SK-N-SH (cell line): ENCODE measurements around the gene ACAP2. TPM values are rescaled to one million over a fixed set of nuclear protein-coding genes. Genes with fewer than 3 reads are reported as not detected.

ENCODE experiments used
- CTCF ChIA-PET: fragments of 300-600, 350-600 bp; formaldehyde crosslinking; extraction: SDS; loops from one replicate; lab custom pipeline; 2021; lab: Yijun Ruan, JAX
- POLR2A ChIA-PET: fragments of 350-600 bp; sonication (Branson Sonifier 250); formaldehyde crosslinking; extraction: SDS; loops from one replicate; lab custom pipeline; 2020; ENCODE audit warnings: antibody characterized with exemption, inconsistent platforms; lab: Yijun Ruan, JAX
- DNase-seq: peaks from one replicate; pipeline ENCODE4 v3.0.0; 2012
- H2AFZ ChIP-seq: fragments of 200-600 bp; sonication (generic); 2 replicates; pipeline ENCODE4 v1.8.1; 2016; ENCODE audit warnings: antibody characterized with exemption, mild to moderate bottlenecking, low read depth
- H3F3A ChIP-seq: fragments of 200-600 bp; sonication (generic); replicated peaks from 2 replicates; pipeline ENCODE3; 2016; ENCODE audit warnings: antibody characterized with exemption, mild to moderate bottlenecking; ENCODE audit not compliant: insufficient read depth
- H3K27ac ChIP-seq, 2 experiments: fragments of 200-500 bp in 1 of 2; fragments of 200-600 bp in 1 of 2; sonication (Bioruptor generic) in 1 of 2; sonication (generic), shearing (Covaris generic) in 1 of 2; 2 replicates each; pipeline versions ENCODE4 v1.5.1 to v1.6.1; 2014 to 2016; ENCODE audit warnings: low read depth in 2 of 2, inconsistent platforms in 1 of 2, low read length in 1 of 2, mild to moderate bottlenecking in 1 of 2, mixed read lengths in 1 of 2
- H3K27me3 ChIP-seq: fragments of 200-600 bp; sonication (generic), shearing (Covaris generic); 2 replicates; pipeline ENCODE4 v1.6.1; 2016; ENCODE audit warnings: mixed run types; ENCODE audit not compliant: insufficient read depth
- H3K36me3 ChIP-seq, 2 experiments: fragments of 200-500 bp in 1 of 2; fragments of 200-600 bp in 1 of 2; sonication (Bioruptor generic) in 1 of 2; sonication (generic) in 1 of 2; replicated peaks in 1 of 2; 2 replicates each; pipeline versions ENCODE3 to v1.5.1; 2014 to 2016; ENCODE audit warnings: low read length in 1 of 2, mild to moderate bottlenecking in 1 of 2; ENCODE audit not compliant: insufficient read depth in 2 of 2, control insufficient read depth in 1 of 2
- H3K4me1 ChIP-seq, 2 experiments: fragments of 200-500 bp in 1 of 2; fragments of 200-600 bp in 1 of 2; sonication (Bioruptor generic) in 1 of 2; sonication (generic), shearing (Covaris generic) in 1 of 2; 2 replicates each; pipeline versions ENCODE4 v1.5.1 to v1.6.1; 2014 to 2016; ENCODE audit warnings: low read depth in 1 of 2, low read length in 1 of 2, mixed run types in 1 of 2; ENCODE audit not compliant: insufficient read depth in 2 of 2, control insufficient read depth in 1 of 2
- H3K4me2 ChIP-seq: fragments of 200-600 bp; sonication (generic), shearing (Covaris generic); 2 replicates; pipeline ENCODE4 v1.6.1; 2017; ENCODE audit warnings: mixed run types
- H3K4me3 ChIP-seq, 2 experiments: fragments of 200-500 bp in 1 of 2; fragments of 200-600 bp in 1 of 2; sonication (Bioruptor generic) in 1 of 2; sonication (generic), shearing (Covaris generic) in 1 of 2; 2 replicates each; pipeline versions ENCODE4 v1.5.1 to v1.8.1; 2014 to 2016; ENCODE audit warnings: low read depth in 2 of 2, inconsistent platforms in 1 of 2, low read length in 1 of 2, mild to moderate bottlenecking in 1 of 2, mixed read lengths in 1 of 2, moderate library complexity in 1 of 2
- H3K79me2 ChIP-seq: fragments of 200-600 bp; sonication (generic); 2 replicates; pipeline ENCODE4 v1.8.1; 2017; ENCODE audit warnings: mild to moderate bottlenecking; ENCODE audit not compliant: insufficient read depth
- H3K9ac ChIP-seq: fragments of 200-600 bp; sonication (generic); 2 replicates; pipeline ENCODE4 v1.6.1; 2017; ENCODE audit warnings: mixed run types
- H3K9me2 ChIP-seq: fragments of 200-600 bp; sonication (generic); 2 replicates; pipeline ENCODE4 v1.6.1; 2017; ENCODE audit warnings: mixed run types
- H3K9me3 ChIP-seq: fragments of 200-600 bp; sonication (generic); 2 replicates; pipeline ENCODE4 v1.6.1; 2017; ENCODE audit warnings: mixed run types, mild to moderate bottlenecking, moderate library complexity
- H4K20me1 ChIP-seq: fragments of 200-600 bp; sonication (generic); 2 replicates; pipeline ENCODE4 v1.6.1; 2017; ENCODE audit warnings: mild to moderate bottlenecking, mixed run types; ENCODE audit not compliant: insufficient read depth
- CHD2 ChIP-seq: fragments of 150-350 bp; IDR thresholded peaks from 2 replicates; pipeline ENCODE4 v1.6.1; 2018; ENCODE audit warnings: low read length; ENCODE audit not compliant: partially characterized antibody
- CTCF ChIP-seq: fragments of 200-600 bp; sonication (generic); IDR thresholded peaks from 2 replicates; pipeline ENCODE4 v1.6.1; 2017; ENCODE audit warnings: antibody characterized with exemption, mild to moderate bottlenecking, moderate library complexity
- FOSL2 ChIP-seq: IDR thresholded peaks from 2 replicates; pipeline ENCODE4 v1.4.0; 2012; ENCODE audit warnings: low read depth, mild to moderate bottlenecking, moderate library complexity, borderline replicate concordance
- FOXJ3 ChIP-seq: sonication (generic); formaldehyde crosslinking; IDR thresholded peaks from 2 replicates; pipeline ENCODE4 v1.5.1; 2020; ENCODE audit warnings: mild to moderate bottlenecking, missing genetic modification reagents
- FOXM1 ChIP-seq: IDR thresholded peaks from 2 replicates; pipeline ENCODE4 v1.4.0; 2012; ENCODE audit warnings: low read depth, mild to moderate bottlenecking
- MAX ChIP-seq: IDR thresholded peaks from 2 replicates; pipeline ENCODE4 v1.4.0; 2012; ENCODE audit warnings: low read depth
- MXI1 ChIP-seq: IDR thresholded peaks from 2 replicates; pipeline ENCODE4 v1.6.1; 2012; ENCODE audit warnings: mild to moderate bottlenecking, low read depth, low read length, improper control_type of control experiment
- PBX3 ChIP-seq: IDR thresholded peaks from 2 replicates; pipeline ENCODE4; 2012
- RAD21 ChIP-seq: IDR thresholded peaks from 2 replicates; pipeline ENCODE4 v1.6.1; 2012; ENCODE audit warnings: mild to moderate bottlenecking, low read length
- REST ChIP-seq: IDR thresholded peaks from 2 replicates; pipeline ENCODE4 v1.6.1; 2012; ENCODE audit warnings: mild to moderate bottlenecking, low read depth, low read length, moderate library complexity
- RXRA ChIP-seq: IDR thresholded peaks from 2 replicates; pipeline ENCODE4 v1.4.0; 2012; ENCODE audit warnings: low read depth, mild to moderate bottlenecking, borderline replicate concordance
- USF1 ChIP-seq: IDR thresholded peaks from 2 replicates; pipeline ENCODE4 v1.4.0; 2012; ENCODE audit warnings: low read depth, borderline replicate concordance
- ZBTB33 ChIP-seq: IDR thresholded peaks from 2 replicates; pipeline ENCODE4 v1.4.0; 2012; ENCODE audit warnings: low read depth, borderline replicate concordance
- WGBS: methylation state at CpG from one replicate; pipeline ENCODE4 v1.1.6; 2017; ENCODE audit warnings: low lambda C conversion rate; 5-methylcytosine and 5-hydroxymethylcytosine counted together
- polyA plus RNA-seq, 3 experiments: library from polyadenylated mRNA; depleted of rRNA; stranded (reverse); fragments of >200 nt; gene quantifications; 2 replicates each; pipeline ENCODE4 v1.2.3, GENCODE V29; 2012

Gene ACAP2
- polyA plus RNA-seq, 1 of the 3 experiments (the other 2 are of a cell fraction), result 6.8 TPM

- H3K4me3 ChIP-seq, result no peak overlapping the region
- CTCF ChIA-PET, result interaction anchor here (0.8 to 3.6 kb wide), 6 partner anchors 14 to 135 kb away, joined by 3 to 16 read pairs (median 4); partner anchors contain the start of gene XXYLT1
Measured at GRCh38 chr3:195241592-195242355, 201.0 kb downstream of the ACAP2 start.

GRCh38 chr3:195240939-195241338, 201.9 kb downstream of the ACAP2 start:
- no peak for DNase-seq
- Histone ChIP-seq H3K4me3 (no peak overlapping the region), H3F3A (no peaks in the 10 kb centered on the region), H3K27me3 (no peaks in the 10 kb centered on the region), H3K36me3 (no peaks in the 10 kb centered on the region), H3K4me1 (peaks cover 0 to 44% of the 10 kb centered on the region in 2 experiments; a peak in 2 of 4 replicates), H3K9ac (no peak overlapping the region), H3K4me2 (no peak overlapping the region), H3K9me2 (no peaks in the 10 kb centered on the region), H2AFZ (no peak overlapping the region), H3K27ac (no peak overlapping the region; a peak in 1 of 4 replicates), H4K20me1 (no peaks in the 10 kb centered on the region), H3K9me3 (no peaks in the 10 kb centered on the region), H3K79me2 (peaks cover 28% of the 10 kb centered on the region; the same call in 1 of the 2 replicates)
- POLR2A ChIA-PET, result no interaction called here
- 92% methylated on average over 6 of the region's 6 CpGs for WGBS
- CTCF ChIA-PET, result interaction anchor here (1.3 to 3.6 kb wide), 4 partner anchors 13 to 558 kb away, joined by 3 to 16 read pairs (median 4); no protein-coding TSS in a partner anchor
- TF ChIP-seq MXI1 (no peak), RAD21 (no peak), FOXM1 (no peak), ZBTB33 (no peak), MAX (no peak), CTCF (no peak), REST (no peak), FOSL2 (no peak), PBX3 (no peak), CHD2 (no peak)

More at GRCh38 chr3:195241592-195242355, 201.0 kb downstream of the ACAP2 start:
- H2AFZ ChIP-seq, result no peak overlapping the region
- no peaks in the 10 kb centered on the region for H3K36me3 ChIP-seq
- no peak for DNase-seq
- no peaks in the 10 kb centered on the region for H3K27me3 ChIP-seq
- WGBS, result 94% methylated on average over 12 of the region's 12 CpGs
- peak overlapping the region in 1 of 2 experiments; percentile 7; a peak in 1 of 4 replicates for H3K27ac ChIP-seq
- no peak for TF ChIP-seq USF1
- TF ChIP-seq FOXJ3 (CRISPR knock-in tag), result no peak
- no peak for TF ChIP-seq RXRA
- no peak for TF ChIP-seq FOSL2
- H4K20me1 ChIP-seq, result no peaks in the 10 kb centered on the region
- peaks cover 28% of the 10 kb centered on the region; the same call in 1 of the 2 replicates for H3K79me2 ChIP-seq
- H3F3A ChIP-seq, result no peaks in the 10 kb centered on the region
- H3K9me3 ChIP-seq, result no peaks in the 10 kb centered on the region
- no peak overlapping the region for H3K9ac ChIP-seq
- no peaks in the 10 kb centered on the region for H3K9me2 ChIP-seq
- POLR2A ChIA-PET, result no interaction called here
- peaks cover 0 to 51% of the 10 kb centered on the region in 2 experiments; a peak in 2 of 4 replicates for H3K4me1 ChIP-seq
- no peak overlapping the region for H3K4me2 ChIP-seq
